GM19351 (cell line): ENCODE measurements around the gene CENPO.

Experiments
- ATAC-seq: cut with Tn5 transposase; IDR thresholded peaks from one replicate; pipeline ENCODE4 v1.9.1; 2021; ENCODE audit warnings: mild to moderate bottlenecking, moderate library complexity; ENCODE audit not compliant: unreplicated experiment

Gene CENPO

GRCh38 chr2:24857746-24858145 is 64.5 kb downstream of the CENPO start:
- ATAC-seq, result no peak

- no peak for ATAC-seq
Observed at GRCh38 chr2:24858996-24859395, 65.8 kb downstream of the CENPO start.

- ATAC-seq, result no peak
Observed at GRCh38 chr2:24859968-24860600, 66.9 kb downstream of the CENPO start.

GRCh38 chr2:24860631-24861030 is 67.4 kb downstream of the CENPO start:
- no peak for ATAC-seq

- ATAC-seq, result no peak
Observed at GRCh38 chr2:24861500-24861899, 68.3 kb downstream of the CENPO start.

- ATAC-seq, result no peak
Observed at GRCh38 chr2:24863641-24864040, 70.4 kb downstream of the CENPO start.

- ATAC-seq, result no peak
Observed at GRCh38 chr2:24866946-24867345, 73.7 kb downstream of the CENPO start.

- no peak for ATAC-seq
Observed at GRCh38 chr2:24870440-24870839, 77.2 kb downstream of the CENPO start.

- ATAC-seq, result no peak
Observed at GRCh38 chr2:24870891-24871705, 77.9 kb downstream of the CENPO start.

- ATAC-seq, result no peak
Observed at GRCh38 chr2:24871852-24872333, 78.7 kb downstream of the CENPO start.
